ENCODE data around the gene AGAP1. TPM values are rescaled to one million over a fixed set of nuclear protein-coding genes. Genes with fewer than 3 reads are reported as not detected.
A peak's percentile ranks its signal among the peaks of the same experiment; 100 is the strongest.

Gene AGAP1
- total RNA-seq = 1 to 10 TPM; 2.4 to 4.5 TPM

GRCh38 chr2:235493775-235494715 is at the start of gene AGAP1:
Gene AGAP1, plus strand, starts transcription at chr2:235494043.
- Mint-ChIP-seq H3K9me3 (no peaks in the 10 kb centered on the region), H3K4me1 (peaks cover 4% of the 10 kb centered on the region), H3K36me3 (peaks cover 1% of the 10 kb centered on the region), H3K27ac (peak within 1 kb of the TSS; percentile 45), H3K27me3 (peaks cover 59% of the 10 kb centered on the region), H3K4me3 (peak within 1 kb of the TSS; percentile 83)
- DNase-seq = peak; percentile 52
- peak; percentile 60 for ATAC-seq (ENCODE audit: low read depth)
- POLR2A ChIA-PET = no interaction called here

GRCh38 chr2:235444101-235444597 is 49.7 kb upstream of the AGAP1 start:
- ATAC-seq (ENCODE audit: low read depth) (no peak), DNase-seq (no peak)
- no peaks in the 10 kb centered on the region for H3K9me3 Mint-ChIP-seq
- H3K27ac Mint-ChIP-seq = no peak overlapping the region
- H3K27me3 Mint-ChIP-seq = no peaks in the 10 kb centered on the region
- H3K36me3 Mint-ChIP-seq = no peaks in the 10 kb centered on the region
- H3K4me3 Mint-ChIP-seq = no peak overlapping the region
- H3K4me1 Mint-ChIP-seq = no peaks in the 10 kb centered on the region
- POLR2A ChIA-PET = no interaction called here

- Mint-ChIP-seq H3K27ac (no peak overlapping the region), H3K27me3 (no peaks in the 10 kb centered on the region), H3K9me3 (no peaks in the 10 kb centered on the region), H3K36me3 (no peaks in the 10 kb centered on the region), H3K4me3 (no peak overlapping the region), H3K4me1 (no peaks in the 10 kb centered on the region)
- DNase-seq (no peak), ATAC-seq (ENCODE audit: low read depth) (no peak)
- POLR2A ChIA-PET = no interaction called here
These were observed 48.7 kb upstream of the AGAP1 start for GRCh38 chr2:235445116-235445515.

GRCh38 chr2:235446082-235446481 is 47.8 kb upstream of the AGAP1 start:
- H3K27ac Mint-ChIP-seq = no peak overlapping the region
- H3K27me3 Mint-ChIP-seq = no peaks in the 10 kb centered on the region

GRCh38 chr2:235447210-235447609 is 46.6 kb upstream of the AGAP1 start:
- no peaks in the 10 kb centered on the region for H3K9me3 Mint-ChIP-seq
- DNase-seq (no peak), ATAC-seq (ENCODE audit: low read depth) (no peak)
- no peak overlapping the region for H3K4me3 Mint-ChIP-seq
- POLR2A ChIA-PET = no interaction called here
- H3K27ac Mint-ChIP-seq = no peak overlapping the region
- no peaks in the 10 kb centered on the region for H3K36me3 Mint-ChIP-seq
- no peaks in the 10 kb centered on the region for H3K27me3 Mint-ChIP-seq
- H3K4me1 Mint-ChIP-seq = no peaks in the 10 kb centered on the region

More at GRCh38 chr2:235446082-235446481, 47.8 kb upstream of the AGAP1 start:
- no peaks in the 10 kb centered on the region for H3K4me1 Mint-ChIP-seq
- H3K4me3 Mint-ChIP-seq = no peak overlapping the region
- POLR2A ChIA-PET = no interaction called here
- DNase-seq = no peak
- no peaks in the 10 kb centered on the region for H3K9me3 Mint-ChIP-seq
- ATAC-seq (ENCODE audit: low read depth) = no peak
- H3K36me3 Mint-ChIP-seq = no peaks in the 10 kb centered on the region

GRCh38 chr2:235449568-235449967 is 44.3 kb upstream of the AGAP1 start:
- no peak for DNase-seq
- Mint-ChIP-seq H3K27me3 (no peaks in the 10 kb centered on the region), H3K36me3 (no peaks in the 10 kb centered on the region), H3K4me3 (no peak overlapping the region), H3K9me3 (no peaks in the 10 kb centered on the region), H3K27ac (no peak overlapping the region), H3K4me1 (no peaks in the 10 kb centered on the region)
- POLR2A ChIA-PET = no interaction called here
- no peak for ATAC-seq (ENCODE audit: low read depth)

- Mint-ChIP-seq H3K27me3 (no peaks in the 10 kb centered on the region), H3K9me3 (no peaks in the 10 kb centered on the region), H3K36me3 (no peaks in the 10 kb centered on the region), H3K4me1 (no peaks in the 10 kb centered on the region), H3K27ac (no peak overlapping the region), H3K4me3 (no peak overlapping the region)
- DNase-seq (no peak), ATAC-seq (ENCODE audit: low read depth) (no peak)
- POLR2A ChIA-PET = no interaction called here
These were observed 40.2 kb upstream of the AGAP1 start for GRCh38 chr2:235453605-235454151.

- no peaks in the 10 kb centered on the region for H3K4me1 Mint-ChIP-seq
- POLR2A ChIA-PET = no interaction called here
- H3K9me3 Mint-ChIP-seq = no peaks in the 10 kb centered on the region
- H3K27ac Mint-ChIP-seq = no peak overlapping the region
- no peak for ATAC-seq (ENCODE audit: low read depth)
- H3K27me3 Mint-ChIP-seq = peaks cover 3% of the 10 kb centered on the region
- DNase-seq = no peak
- no peak overlapping the region for H3K4me3 Mint-ChIP-seq
- no peaks in the 10 kb centered on the region for H3K36me3 Mint-ChIP-seq
These were observed 35.0 kb upstream of the AGAP1 start for GRCh38 chr2:235458839-235459273.

GRCh38 chr2:235460548-235461047 is 33.2 kb upstream of the AGAP1 start:
- peaks cover 3% of the 10 kb centered on the region for H3K27me3 Mint-ChIP-seq
- H3K9me3 Mint-ChIP-seq = no peaks in the 10 kb centered on the region
- DNase-seq (no peak), ATAC-seq (ENCODE audit: low read depth) (no peak)
- H3K27ac Mint-ChIP-seq = no peak overlapping the region
- no peaks in the 10 kb centered on the region for H3K4me1 Mint-ChIP-seq
- no peak overlapping the region for H3K4me3 Mint-ChIP-seq
- POLR2A ChIA-PET = no interaction called here
- H3K36me3 Mint-ChIP-seq = no peaks in the 10 kb centered on the region

GRCh38 chr2:235461763-235462414 is 32.0 kb upstream of the AGAP1 start:
- Mint-ChIP-seq H3K36me3 (no peaks in the 10 kb centered on the region), H3K9me3 (no peaks in the 10 kb centered on the region), H3K27me3 (peaks cover 3% of the 10 kb centered on the region), H3K4me1 (no peaks in the 10 kb centered on the region), H3K4me3 (no peak overlapping the region), H3K27ac (no peak overlapping the region)
- POLR2A ChIA-PET = no interaction called here
- DNase-seq (no peak), ATAC-seq (ENCODE audit: low read depth) (no peak)

GRCh38 chr2:235462415-235462790 is 31.4 kb upstream of the AGAP1 start:
- peaks cover 3% of the 10 kb centered on the region for H3K27me3 Mint-ChIP-seq
- DNase-seq = no peak
- POLR2A ChIA-PET = no interaction called here
- no peak overlapping the region for H3K4me3 Mint-ChIP-seq
- no peak overlapping the region for H3K27ac Mint-ChIP-seq
- H3K36me3 Mint-ChIP-seq = no peaks in the 10 kb centered on the region
- no peak for ATAC-seq (ENCODE audit: low read depth)
- H3K9me3 Mint-ChIP-seq = no peaks in the 10 kb centered on the region
- no peaks in the 10 kb centered on the region for H3K4me1 Mint-ChIP-seq

- Mint-ChIP-seq H3K27me3 (peaks cover 3% of the 10 kb centered on the region), H3K4me1 (no peaks in the 10 kb centered on the region), H3K27ac (no peak overlapping the region), H3K36me3 (no peaks in the 10 kb centered on the region), H3K4me3 (no peak overlapping the region), H3K9me3 (no peaks in the 10 kb centered on the region)
- no peak for ATAC-seq (ENCODE audit: low read depth)
- no peak for DNase-seq
- POLR2A ChIA-PET = no interaction called here
These were observed 29.9 kb upstream of the AGAP1 start for GRCh38 chr2:235463893-235464292.

GRCh38 chr2:235467588-235467987 is 26.3 kb upstream of the AGAP1 start:
- Mint-ChIP-seq H3K27me3 (no peaks in the 10 kb centered on the region), H3K27ac (no peak overlapping the region), H3K4me1 (no peaks in the 10 kb centered on the region), H3K36me3 (no peaks in the 10 kb centered on the region), H3K9me3 (no peaks in the 10 kb centered on the region), H3K4me3 (no peak overlapping the region)
- POLR2A ChIA-PET = no interaction called here
- no peak for DNase-seq
- ATAC-seq (ENCODE audit: low read depth) = no peak
